ENCODE measurements around the gene LGALS1. TPM values are rescaled to one million over a fixed set of nuclear protein-coding genes. Genes with fewer than 3 reads are reported as not detected.
A peak's percentile ranks its signal among the peaks of the same experiment; 100 is the strongest.

LGALS1 gene
- total and polyA plus RNA-seq, 2 experiments from 2014 or later, result 568 to 780 TPM

DNA sequence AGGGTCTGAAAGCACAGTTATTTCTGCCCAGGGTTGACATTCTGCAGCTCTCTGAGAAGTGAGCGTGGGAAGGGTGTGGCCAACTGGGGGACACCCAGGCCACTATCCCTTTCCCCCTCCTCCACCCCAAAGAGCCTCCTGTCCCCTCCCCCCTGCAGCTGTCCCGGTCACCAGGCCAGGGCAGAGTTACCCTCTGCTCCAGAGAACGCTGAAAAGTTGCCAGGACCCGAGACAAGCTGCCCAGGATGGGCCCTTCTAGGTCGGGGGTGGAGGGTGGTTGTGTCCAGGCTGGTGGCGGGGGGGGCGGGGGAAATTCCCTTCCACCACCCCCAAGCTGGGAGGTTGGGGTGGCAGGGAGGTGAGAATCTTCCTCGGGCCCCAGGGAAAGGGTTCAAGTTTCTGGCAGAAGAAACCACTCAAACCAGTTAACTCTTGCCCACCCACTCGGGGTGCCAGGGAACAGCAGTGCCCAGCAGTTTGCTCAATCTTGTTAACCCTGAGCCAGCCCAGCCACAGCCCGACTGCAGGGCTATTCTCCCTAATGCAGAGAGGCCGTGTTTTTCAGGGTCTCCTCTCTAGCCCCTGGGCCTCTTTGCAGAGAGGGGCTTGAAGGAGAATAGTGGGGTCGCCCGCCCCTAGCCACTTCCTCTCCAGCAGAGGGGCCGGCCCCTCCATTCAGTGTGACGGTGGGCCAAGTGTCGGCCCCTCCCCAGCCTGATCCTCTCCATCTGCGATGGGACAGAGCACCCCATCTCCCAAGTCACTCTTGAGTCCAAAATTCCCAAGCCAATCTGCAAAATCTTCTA lies 697 bp downstream of the LGALS1 start:
- H3K9me3 ChIP-seq (ENCODE audit: low read depth), result no peaks in the 10 kb centered on the region

DNA sequence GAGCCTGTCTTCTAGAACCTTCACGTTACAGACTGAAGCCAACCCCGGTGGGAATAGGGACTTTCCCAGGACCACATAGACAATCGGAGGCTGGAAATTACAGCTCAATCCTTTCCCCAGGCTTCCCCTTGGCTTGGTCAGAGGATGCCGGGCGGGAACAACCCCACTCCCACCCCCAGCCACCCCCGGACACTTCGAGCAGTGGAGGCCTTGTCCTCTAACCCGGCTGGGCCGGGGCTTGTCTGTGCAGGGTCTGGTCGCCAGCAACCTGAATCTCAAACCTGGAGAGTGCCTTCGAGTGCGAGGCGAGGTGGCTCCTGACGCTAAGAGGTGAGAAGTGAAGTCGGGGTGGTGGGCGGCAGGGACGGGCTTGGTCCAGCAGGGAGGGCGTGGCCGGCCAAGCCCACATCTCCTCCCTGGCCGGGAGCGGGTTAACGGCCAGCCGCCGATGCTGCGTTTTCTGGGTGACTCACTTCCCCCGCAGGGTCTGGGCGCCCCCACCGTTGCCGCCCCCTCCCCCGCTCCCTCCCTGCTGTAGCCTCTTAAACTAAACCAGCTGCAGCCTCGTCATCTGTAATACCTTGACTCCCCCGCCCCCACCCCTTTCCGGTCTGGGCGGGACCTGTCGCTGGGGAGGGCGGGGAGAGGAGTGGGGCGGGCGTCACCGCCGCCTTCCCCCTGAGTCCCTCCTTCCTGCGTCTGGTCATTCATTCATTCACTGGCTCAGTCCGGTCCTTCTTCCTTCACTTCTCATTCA lies 1.5 kb downstream of the LGALS1 start:
- DNase-seq (ENCODE audit: low spot score), result peak; percentile 96
- Histone ChIP-seq H3K27ac (peak overlapping the region; percentile 88), H2AFZ (no peak overlapping the region), H3K9me3 (ENCODE audit: low read depth) (no peaks in the 10 kb centered on the region), H3K4me2 (peak overlapping the region; percentile 83), H3K4me3 (peak overlapping the region; percentile 24), H3K9me2 (replicated peaks; ENCODE audit: insufficient read depth) (no peaks in the 10 kb centered on the region), H3K4me1 (ENCODE audit: insufficient read depth) (peaks cover 10% of the 10 kb centered on the region), H3K36me3 (replicated peaks; ENCODE audit: insufficient read depth, low read depth) (no peaks in the 10 kb centered on the region), H3K79me2 (peaks cover 12% of the 10 kb centered on the region), H3K27me3 (no peaks in the 10 kb centered on the region), H4K20me1 (ENCODE audit: insufficient read depth, poor library complexity, severe bottlenecking) (peaks cover 12% of the 10 kb centered on the region)
- 5% methylated on average over 29 of the region's 42 CpGs for WGBS (ENCODE audit: low lambda C conversion rate, missing lambda C conversion rate)
- TF ChIP-seq, protein P1, sequence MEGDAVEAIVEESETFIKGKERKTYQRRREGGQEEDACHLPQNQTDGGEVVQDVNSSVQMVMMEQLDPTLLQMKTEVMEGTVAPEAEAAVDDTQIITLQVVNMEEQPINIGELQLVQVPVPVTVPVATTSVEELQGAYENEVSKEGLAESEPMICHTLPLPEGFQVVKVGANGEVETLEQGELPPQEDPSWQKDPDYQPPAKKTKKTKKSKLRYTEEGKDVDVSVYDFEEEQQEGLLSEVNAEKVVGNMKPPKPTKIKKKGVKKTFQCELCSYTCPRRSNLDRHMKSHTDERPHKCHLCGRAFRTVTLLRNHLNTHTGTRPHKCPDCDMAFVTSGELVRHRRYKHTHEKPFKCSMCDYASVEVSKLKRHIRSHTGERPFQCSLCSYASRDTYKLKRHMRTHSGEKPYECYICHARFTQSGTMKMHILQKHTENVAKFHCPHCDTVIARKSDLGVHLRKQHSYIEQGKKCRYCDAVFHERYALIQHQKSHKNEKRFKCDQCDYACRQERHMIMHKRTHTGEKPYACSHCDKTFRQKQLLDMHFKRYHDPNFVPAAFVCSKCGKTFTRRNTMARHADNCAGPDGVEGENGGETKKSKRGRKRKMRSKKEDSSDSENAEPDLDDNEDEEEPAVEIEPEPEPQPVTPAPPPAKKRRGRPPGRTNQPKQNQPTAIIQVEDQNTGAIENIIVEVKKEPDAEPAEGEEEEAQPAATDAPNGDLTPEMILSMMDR (IDR thresholded peaks at IDR 0.05; ENCODE audit: poor library complexity), result no peak
- TF ChIP-seq EZH2 (IDR thresholded peaks at IDR 0.05; ENCODE audit: borderline replicate concordance), result no peak
- TF ChIP-seq EZH2phosphoT487 (IDR thresholded peaks at IDR 0.05; ENCODE audit: low read depth, severe bottlenecking, unreplicated experiment), result no peak

More for the DNA sequence above, 697 bp downstream of the LGALS1 start:
- no peaks in the 10 kb centered on the region for H3K27me3 ChIP-seq
- peaks cover 10% of the 10 kb centered on the region for H3K4me1 ChIP-seq (ENCODE audit: insufficient read depth)
- WGBS (ENCODE audit: low lambda C conversion rate, missing lambda C conversion rate), result 36% methylated on average over 13 of the region's 17 CpGs
- peaks cover 12% of the 10 kb centered on the region for H3K79me2 ChIP-seq
- H3K9me2 ChIP-seq (replicated peaks; ENCODE audit: insufficient read depth), result no peaks in the 10 kb centered on the region
- peak overlapping the region; percentile 83 for H3K4me2 ChIP-seq
- peaks cover 12% of the 10 kb centered on the region for H4K20me1 ChIP-seq (ENCODE audit: insufficient read depth, poor library complexity, severe bottlenecking)
- H3K4me3 ChIP-seq, result peak overlapping the region; percentile 24
- DNase-seq (ENCODE audit: low spot score), result no peak
- no peak overlapping the region for H2AFZ ChIP-seq
- H3K27ac ChIP-seq, result peak overlapping the region; percentile 88
- no peaks in the 10 kb centered on the region for H3K36me3 ChIP-seq (replicated peaks; ENCODE audit: insufficient read depth, low read depth)
- TF ChIP-seq, protein P1 (IDR thresholded peaks at IDR 0.05; ENCODE audit: poor library complexity), result no peak
- TF ChIP-seq EZH2phosphoT487 (IDR thresholded peaks at IDR 0.05; ENCODE audit: low read depth, severe bottlenecking, unreplicated experiment) (no peak), EZH2 (IDR thresholded peaks at IDR 0.05; ENCODE audit: borderline replicate concordance) (no peak)

DNA sequence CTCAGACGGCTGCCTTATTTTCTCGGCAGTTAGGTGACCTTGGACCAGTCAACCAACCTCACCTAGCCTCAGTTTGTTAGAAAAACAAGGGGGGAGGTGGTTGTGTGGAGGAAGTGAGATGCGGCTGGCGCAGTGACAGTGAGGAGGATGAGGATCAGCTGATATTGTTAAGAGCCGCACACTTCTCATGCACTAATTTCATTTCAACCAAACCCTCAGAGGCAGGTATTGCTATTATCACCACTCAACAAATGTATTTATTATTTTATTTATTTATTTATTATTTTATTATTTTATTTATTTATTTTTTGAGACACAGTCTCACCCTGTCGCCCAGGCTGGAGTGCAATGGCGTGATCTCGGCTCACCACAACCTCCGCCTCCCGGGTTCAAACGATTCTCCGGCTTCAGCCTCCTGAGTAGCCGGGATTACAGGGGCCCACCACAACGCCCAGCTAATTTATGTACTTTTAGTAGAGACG lies 2.1 kb downstream of the LGALS1 start:
- TF ChIP-seq EZH2 (IDR thresholded peaks at IDR 0.05; ENCODE audit: borderline replicate concordance) (no peak), EZH2phosphoT487 (IDR thresholded peaks at IDR 0.05; ENCODE audit: low read depth, severe bottlenecking, unreplicated experiment) (no peak)
- TF ChIP-seq, protein P1 (IDR thresholded peaks at IDR 0.05; ENCODE audit: poor library complexity), result no peak
- peaks cover 12% of the 10 kb centered on the region for H3K79me2 ChIP-seq
- no peaks in the 10 kb centered on the region for H3K9me2 ChIP-seq (replicated peaks; ENCODE audit: insufficient read depth)
- H2AFZ ChIP-seq, result no peak overlapping the region
- no peaks in the 10 kb centered on the region for H3K36me3 ChIP-seq (replicated peaks; ENCODE audit: insufficient read depth, low read depth)
- peaks cover 10% of the 10 kb centered on the region for H3K4me1 ChIP-seq (ENCODE audit: insufficient read depth)
- H4K20me1 ChIP-seq (ENCODE audit: insufficient read depth, poor library complexity, severe bottlenecking), result peaks cover 12% of the 10 kb centered on the region
- peak overlapping the region; percentile 22 for H3K4me3 ChIP-seq
- 69% methylated on average over 15 of the region's 15 CpGs for WGBS (ENCODE audit: low lambda C conversion rate, missing lambda C conversion rate)
- H3K27me3 ChIP-seq, result no peaks in the 10 kb centered on the region
- H3K4me2 ChIP-seq, result peak overlapping the region; percentile 83
- H3K9me3 ChIP-seq (ENCODE audit: low read depth), result no peaks in the 10 kb centered on the region
- no peak for DNase-seq (ENCODE audit: low spot score)
- H3K27ac ChIP-seq, result peak overlapping the region; percentile 57

Measured in hepatocyte (in vitro differentiated cells).